IPS-20b (cell line): Measurements from ENCODE around the gene SCUBE2.

Source experiments
- H3K27ac ChIP-seq: one replicate; pipeline ENCODE4 v1.5.1; 2013; ENCODE audit warnings: low read length
- H3K27me3 ChIP-seq: 2 replicates; pipeline ENCODE4 v1.6.1; 2013; ENCODE audit warnings: mild to moderate bottlenecking, low read length, inconsistent platforms; ENCODE audit not compliant: insufficient read depth
- H3K36me3 ChIP-seq: 2 replicates; pipeline ENCODE4 v1.6.1; 2013; ENCODE audit warnings: low read depth, mild to moderate bottlenecking, inconsistent platforms, low read length, moderate library complexity; ENCODE audit not compliant: insufficient read depth
- H3K4me1 ChIP-seq: 2 replicates; pipeline ENCODE4 v1.6.1; 2013; ENCODE audit warnings: mild to moderate bottlenecking, control low read depth, inconsistent platforms, low read length, moderate library complexity; ENCODE audit not compliant: insufficient read depth
- H3K4me3 ChIP-seq: 2 replicates; pipeline ENCODE4 v1.5.1; 2013; ENCODE audit warnings: mild to moderate bottlenecking, low read length, inconsistent platforms
- H3K9ac ChIP-seq: 2 replicates; pipeline ENCODE4 v1.6.1; 2013; ENCODE audit warnings: low read depth, mild to moderate bottlenecking, inconsistent platforms, low read length, moderate library complexity
- H3K9me3 ChIP-seq: 2 replicates; pipeline ENCODE4 v1.6.1; 2013; ENCODE audit warnings: mild to moderate bottlenecking, low read depth, low read length, inconsistent platforms; ENCODE audit not compliant: insufficient read depth

The SCUBE2 gene

DNA sequence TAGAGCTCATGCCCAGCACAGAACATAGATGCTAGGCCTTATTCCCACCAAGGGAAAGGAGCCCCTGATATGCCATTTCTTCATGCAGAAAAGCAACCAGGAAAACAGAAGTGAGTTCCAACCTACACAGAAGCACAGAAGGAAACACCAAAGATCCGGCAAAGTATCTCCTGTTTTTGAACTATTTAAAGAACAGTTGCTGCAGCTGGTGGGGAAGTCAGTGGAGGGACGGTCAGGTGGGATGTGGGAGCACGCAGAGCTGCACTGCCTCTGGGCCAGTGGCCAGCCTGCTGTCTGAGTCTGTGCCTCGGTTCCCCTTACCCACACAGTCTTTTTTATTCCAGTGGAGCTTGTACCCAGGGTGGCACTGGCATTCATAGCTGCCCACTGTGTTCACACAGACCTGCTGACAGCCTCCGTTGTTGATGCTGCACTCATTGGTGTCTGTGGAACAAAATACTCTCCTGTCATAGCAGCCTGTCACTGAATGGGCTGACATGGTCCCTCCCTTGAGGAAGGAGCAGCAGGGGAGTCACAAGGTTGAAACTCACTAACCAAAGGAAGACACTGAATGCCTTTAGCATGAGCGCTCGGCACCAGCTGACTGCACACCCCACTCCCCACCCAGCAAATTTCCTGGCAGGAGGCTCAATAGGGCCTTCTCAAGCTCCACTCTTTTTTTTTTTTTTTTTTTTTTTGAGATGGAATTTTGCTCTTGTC, 37.9 kb downstream of the SCUBE2 start:
- H3K4me3 ChIP-seq = no peak overlapping the region
- H3K9ac ChIP-seq = no peak overlapping the region
- no peaks in the 10 kb centered on the region for H3K36me3 ChIP-seq
- H3K27ac ChIP-seq = no peak overlapping the region
- no peaks in the 10 kb centered on the region for H3K27me3 ChIP-seq
- H3K9me3 ChIP-seq = no peaks in the 10 kb centered on the region
- H3K4me1 ChIP-seq = peaks cover 3% of the 10 kb centered on the region; the same call in 1 of the 2 replicates

- Histone ChIP-seq H3K9ac (no peak overlapping the region), H3K9me3 (no peaks in the 10 kb centered on the region), H3K27me3 (no peaks in the 10 kb centered on the region), H3K4me1 (no peaks in the 10 kb centered on the region), H3K4me3 (no peak overlapping the region), H3K27ac (no peak overlapping the region), H3K36me3 (no peaks in the 10 kb centered on the region)
Observed at GRCh38 chr11:9052316-9052715, 39.1 kb downstream of the SCUBE2 start.

DNA sequence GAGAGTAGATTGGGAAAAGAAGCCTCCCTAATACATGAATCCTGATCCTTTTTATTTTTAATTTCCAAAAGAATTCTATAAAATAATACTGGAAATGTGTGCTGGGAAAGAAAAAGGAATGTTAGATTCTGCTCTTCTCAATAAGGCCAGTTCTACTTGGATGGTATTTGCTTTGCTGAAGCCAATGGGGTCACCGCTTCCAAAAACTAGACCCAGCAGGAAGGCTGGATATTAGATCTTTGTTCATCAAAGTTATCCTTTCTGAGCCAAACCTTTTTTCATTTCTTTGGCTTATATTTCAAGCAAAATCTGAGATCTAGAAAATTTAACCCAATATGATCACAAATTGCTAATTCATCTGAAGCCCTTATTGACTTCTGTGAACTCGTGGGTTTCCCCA, 41.4 kb downstream of the SCUBE2 start:
- peaks cover 5% of the 10 kb centered on the region; the same call in 1 of the 2 replicates for H3K4me1 ChIP-seq
- no peak overlapping the region for H3K27ac ChIP-seq
- H3K9ac ChIP-seq = no peak overlapping the region
- H3K4me3 ChIP-seq = no peak overlapping the region
- no peaks in the 10 kb centered on the region for H3K27me3 ChIP-seq
- H3K36me3 ChIP-seq = no peaks in the 10 kb centered on the region
- no peaks in the 10 kb centered on the region for H3K9me3 ChIP-seq

GRCh38 chr11:9047964-9048523, 43.4 kb downstream of the SCUBE2 start:
- no peak overlapping the region for H3K27ac ChIP-seq
- H3K27me3 ChIP-seq = no peaks in the 10 kb centered on the region
- H3K4me3 ChIP-seq = no peak overlapping the region
- no peaks in the 10 kb centered on the region for H3K9me3 ChIP-seq
- H3K4me1 ChIP-seq = peaks cover 5% of the 10 kb centered on the region; the same call in 1 of the 2 replicates
- no peak overlapping the region for H3K9ac ChIP-seq
- H3K36me3 ChIP-seq = no peaks in the 10 kb centered on the region

DNA sequence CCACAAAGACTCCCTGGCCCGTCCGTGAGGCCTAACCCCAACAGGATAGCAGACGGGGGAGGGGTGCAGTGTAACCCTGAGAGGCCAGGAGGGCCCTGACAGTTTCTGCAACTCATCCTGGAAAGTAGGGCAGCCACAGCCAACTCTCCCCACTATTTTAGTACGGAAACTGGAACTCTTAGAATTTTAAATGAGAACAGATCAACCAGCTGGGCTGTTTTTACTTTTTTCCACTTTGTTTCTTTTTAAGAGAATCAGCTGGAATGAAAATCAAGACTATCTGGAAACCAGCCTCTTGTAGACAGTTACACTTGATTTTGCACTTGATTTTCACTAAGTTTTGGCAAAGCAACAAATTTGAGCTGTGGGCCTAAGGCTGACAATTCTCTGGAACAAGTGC, 44.9 kb downstream of the SCUBE2 start:
- Histone ChIP-seq H3K4me1 (peaks cover 5% of the 10 kb centered on the region; the same call in 1 of the 2 replicates), H3K27ac (no peak overlapping the region), H3K9ac (no peak overlapping the region), H3K9me3 (no peaks in the 10 kb centered on the region), H3K36me3 (no peaks in the 10 kb centered on the region), H3K27me3 (no peaks in the 10 kb centered on the region), H3K4me3 (no peak overlapping the region)

DNA sequence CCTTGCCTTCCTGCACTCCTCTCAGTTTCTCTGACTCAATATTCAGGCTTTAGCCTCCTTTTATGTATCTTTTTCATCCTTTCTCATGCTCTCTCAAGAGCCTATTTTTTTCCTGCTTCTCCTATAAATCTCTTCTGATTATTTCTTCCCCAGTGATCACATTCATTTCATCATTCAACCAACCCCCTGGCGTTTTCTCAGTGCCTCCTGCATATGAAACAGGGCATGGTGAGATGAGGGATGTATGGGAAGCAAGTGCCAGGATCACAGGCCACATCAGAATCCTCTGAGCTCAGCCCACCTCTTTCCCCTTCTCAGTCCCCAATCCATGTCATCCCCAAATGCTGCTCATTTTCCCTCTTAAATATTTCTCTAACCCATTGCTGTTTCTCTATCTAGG, 48.9 kb downstream of the SCUBE2 start:
- H3K9me3 ChIP-seq = no peaks in the 10 kb centered on the region
- no peaks in the 10 kb centered on the region for H3K36me3 ChIP-seq
- H3K9ac ChIP-seq = no peak overlapping the region
- H3K27ac ChIP-seq = no peak overlapping the region
- no peaks in the 10 kb centered on the region for H3K27me3 ChIP-seq
- H3K4me1 ChIP-seq = peaks cover 8% of the 10 kb centered on the region; the same call in 1 of the 2 replicates
- H3K4me3 ChIP-seq = no peak overlapping the region

DNA sequence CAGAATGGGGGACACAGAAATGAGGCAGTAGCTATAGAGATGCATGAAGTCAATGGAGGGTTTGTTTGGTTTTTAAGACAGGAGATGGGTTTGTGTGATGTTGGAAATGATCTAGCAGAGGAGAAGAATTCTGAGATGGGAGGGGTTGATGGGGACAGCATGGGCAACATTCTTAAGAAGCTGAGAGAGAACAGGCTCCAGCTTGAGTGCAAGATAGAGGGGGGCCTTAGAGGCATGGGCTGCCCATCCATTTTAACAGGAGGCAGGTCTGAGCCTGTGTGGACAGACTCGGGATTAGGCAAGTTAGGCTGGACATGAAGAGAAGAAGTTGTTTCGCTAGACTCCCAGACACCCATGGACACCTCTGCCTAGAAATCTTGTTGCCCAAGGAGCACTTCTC, 49.7 kb downstream of the SCUBE2 start:
- no peaks in the 10 kb centered on the region for H3K36me3 ChIP-seq
- no peak overlapping the region for H3K9ac ChIP-seq
- peaks cover 11% of the 10 kb centered on the region; the same call in 1 of the 2 replicates for H3K4me1 ChIP-seq
- no peak overlapping the region for H3K4me3 ChIP-seq
- H3K27me3 ChIP-seq = no peaks in the 10 kb centered on the region
- no peak overlapping the region for H3K27ac ChIP-seq
- no peaks in the 10 kb centered on the region for H3K9me3 ChIP-seq

DNA sequence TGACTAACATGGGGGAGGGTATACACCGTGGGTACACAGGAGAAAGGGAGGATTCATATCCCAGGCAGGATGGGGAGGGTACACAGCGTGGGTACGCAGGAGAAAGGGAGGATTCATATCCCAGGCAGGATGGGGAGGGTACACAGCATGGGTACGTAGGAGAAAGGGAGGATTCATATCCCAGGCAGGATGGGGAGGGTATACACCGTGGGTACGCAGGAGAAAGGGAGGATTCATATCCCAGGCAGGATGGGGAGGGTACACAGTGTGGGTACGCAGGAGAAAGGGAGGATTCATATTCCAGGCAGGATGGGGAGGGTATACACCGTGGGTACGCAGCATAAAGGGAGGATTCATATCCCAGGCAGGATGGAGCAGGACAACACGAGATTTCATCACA, 51.0 kb downstream of the SCUBE2 start:
- no peak overlapping the region for H3K27ac ChIP-seq
- no peaks in the 10 kb centered on the region for H3K27me3 ChIP-seq
- H3K4me3 ChIP-seq = no peak overlapping the region
- H3K36me3 ChIP-seq = no peaks in the 10 kb centered on the region
- no peak overlapping the region for H3K9ac ChIP-seq
- no peaks in the 10 kb centered on the region for H3K9me3 ChIP-seq
- H3K4me1 ChIP-seq = peaks cover 8% of the 10 kb centered on the region; the same call in 1 of the 2 replicates

GRCh38 chr11:9039863-9040262, 51.5 kb downstream of the SCUBE2 start:
- Histone ChIP-seq H3K27ac (no peak overlapping the region), H3K4me1 (peaks cover 8% of the 10 kb centered on the region; the same call in 1 of the 2 replicates), H3K9me3 (no peaks in the 10 kb centered on the region), H3K36me3 (no peaks in the 10 kb centered on the region), H3K27me3 (no peaks in the 10 kb centered on the region), H3K4me3 (no peak overlapping the region), H3K9ac (no peak overlapping the region)

DNA sequence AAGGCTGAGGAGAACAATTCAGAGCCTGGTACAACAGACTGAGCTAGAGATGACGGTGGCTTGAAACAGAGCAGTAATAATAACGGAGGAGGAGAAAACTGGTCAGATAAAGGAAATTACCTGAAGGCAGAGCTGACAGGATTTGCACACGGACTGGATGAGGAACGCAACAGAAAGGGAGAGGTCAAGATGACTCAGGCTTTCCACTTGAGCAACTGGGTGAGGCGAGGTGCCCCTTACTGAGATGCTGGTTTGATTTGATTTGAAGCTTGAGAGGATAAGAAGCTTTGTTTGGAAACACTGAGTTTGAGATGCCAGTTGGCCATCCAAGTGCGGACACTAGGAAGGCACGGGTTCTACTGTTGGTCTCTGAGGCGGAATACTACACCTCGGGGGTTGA, 52.2 kb downstream of the SCUBE2 start:
- H3K4me3 ChIP-seq = no peak overlapping the region
- H3K27me3 ChIP-seq = no peaks in the 10 kb centered on the region
- H3K9ac ChIP-seq = no peak overlapping the region
- H3K9me3 ChIP-seq = no peaks in the 10 kb centered on the region
- H3K36me3 ChIP-seq = no peaks in the 10 kb centered on the region
- H3K4me1 ChIP-seq = peaks cover 8% of the 10 kb centered on the region; the same call in 1 of the 2 replicates
- H3K27ac ChIP-seq = no peak overlapping the region

DNA sequence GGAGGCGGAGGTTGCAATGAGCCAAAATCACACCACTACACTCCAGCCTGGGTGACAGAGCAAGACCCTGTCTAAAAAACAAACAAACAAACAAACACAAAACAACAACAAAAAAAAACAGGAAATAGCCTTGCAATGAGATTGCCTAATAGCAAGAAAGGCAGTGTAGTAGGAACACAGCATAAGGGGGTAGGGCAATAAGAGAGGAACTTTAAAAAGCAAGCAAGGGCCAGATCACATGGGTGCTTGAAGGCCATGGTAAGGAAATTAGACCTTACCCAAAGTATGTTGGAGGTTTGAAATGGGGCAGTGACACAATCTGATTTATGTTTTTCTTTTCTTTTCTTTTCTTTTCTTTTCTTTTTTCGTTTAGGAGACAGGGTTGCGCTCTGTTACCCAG, 52.9 kb downstream of the SCUBE2 start:
- Histone ChIP-seq H3K4me3 (no peak overlapping the region), H3K27ac (no peak overlapping the region), H3K9ac (no peak overlapping the region), H3K4me1 (peaks cover 8% of the 10 kb centered on the region; the same call in 1 of the 2 replicates), H3K36me3 (no peaks in the 10 kb centered on the region), H3K27me3 (no peaks in the 10 kb centered on the region), H3K9me3 (no peaks in the 10 kb centered on the region)

GRCh38 chr11:9037963-9038362, 53.4 kb downstream of the SCUBE2 start:
- Histone ChIP-seq H3K4me3 (no peak overlapping the region), H3K9me3 (no peaks in the 10 kb centered on the region)

More at GRCh38 chr11:9037963-9038362, 53.4 kb downstream of the SCUBE2 start:
- Histone ChIP-seq H3K27me3 (no peaks in the 10 kb centered on the region), H3K36me3 (no peaks in the 10 kb centered on the region), H3K4me1 (peaks cover 8% of the 10 kb centered on the region; the same call in 1 of the 2 replicates), H3K9ac (no peak overlapping the region), H3K27ac (no peak overlapping the region)
